HG03558 (cell line): ENCODE results near the gene TRMT1L.

Experiments
- ATAC-seq: cut with Tn5 transposase; IDR thresholded peaks from one replicate; pipeline ENCODE4 v1.9.1; 2021; ENCODE audit warnings: moderate number of reproducible peaks; ENCODE audit not compliant: unreplicated experiment; ENCODE audit errors: extremely low read depth

The TRMT1L gene

GRCh38 chr1:185068341-185068740 lies 88.4 kb downstream of the TRMT1L start:
- ATAC-seq = no peak
